GM23248 (cell line): ENCODE measurements around the gene LPA.

Experiments
- EZH2 ChIP-seq: fragments of 200-600 bp; sonication (generic); IDR thresholded peaks from 2 replicates; pipeline ENCODE4 v1.6.1; 2018; ENCODE audit warnings: antibody characterized with exemption, mild to moderate bottlenecking; ENCODE audit not compliant: insufficient read depth, poor library complexity, severe bottlenecking
- EZH2phosphoT487 ChIP-seq: fragments of 200-600 bp; sonication (generic); IDR thresholded peaks from 2 replicates; pipeline ENCODE4 v1.6.1; 2018; ENCODE audit warnings: antibody characterized with exemption, moderate library complexity, mild to moderate bottlenecking, low read depth; ENCODE audit not compliant: insufficient read depth

DNA sequence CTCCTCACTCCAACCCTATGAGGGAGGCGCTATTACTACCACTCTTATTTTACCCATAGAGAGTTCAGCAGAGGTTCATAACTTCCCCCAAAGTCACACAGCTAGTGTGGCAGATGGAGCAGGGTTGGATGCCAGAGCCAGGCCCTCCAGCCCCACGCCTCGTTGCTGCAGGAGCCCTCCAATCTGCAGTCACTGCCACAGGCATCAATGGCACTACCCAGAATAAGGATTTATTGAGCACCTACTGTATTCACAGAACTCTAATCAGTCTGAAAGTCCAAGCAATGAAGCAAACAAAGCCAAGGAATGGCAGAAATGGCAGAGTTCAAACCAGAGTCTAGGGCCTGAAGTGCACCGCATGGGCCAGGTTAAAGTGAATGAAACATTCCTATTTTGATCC, 144.9 kb downstream of the LPA start:
- TF ChIP-seq EZH2phosphoT487 (no peak), EZH2 (no peak)
